KG1 (cell line): ENCODE data around the gene PRKCQ.
"Not testable (repeated sequence)": the region's sequence is repeated elsewhere in the genome, so short reads cannot be mapped to it uniquely, and the experiment has no call there.

Experiments
- DNase-seq: peaks from one replicate; lab custom pipeline; 2025; lab: John Stamatoyannopoulos, UW

PRKCQ gene

GRCh38 chr10:6492896-6493295 is 87.2 kb downstream of the PRKCQ start:
- no peak for DNase-seq

- DNase-seq, result no peak
These were observed 88.1 kb downstream of the PRKCQ start for GRCh38 chr10:6491841-6492609.

GRCh38 chr10:6490614-6491013 is 89.5 kb downstream of the PRKCQ start:
- DNase-seq, result no peak

GRCh38 chr10:6487920-6488319 is 92.2 kb downstream of the PRKCQ start:
- DNase-seq, result no peak

- DNase-seq, result no peak
These were observed 93.8 kb downstream of the PRKCQ start for GRCh38 chr10:6486309-6486708.

- DNase-seq, result no peak
These were observed 97.2 kb downstream of the PRKCQ start for GRCh38 chr10:6482737-6483357.

GRCh38 chr10:6478722-6479121 is 101.4 kb downstream of the PRKCQ start:
- DNase-seq, result no peak

GRCh38 chr10:6476989-6477388 is 103.1 kb downstream of the PRKCQ start:
- no peak for DNase-seq

- DNase-seq, result no peak
These were observed 105.2 kb downstream of the PRKCQ start for GRCh38 chr10:6474871-6475270.

GRCh38 chr10:6473901-6474370 is 106.1 kb downstream of the PRKCQ start:
- peak; percentile 36 for DNase-seq

- peak; percentile 90 for DNase-seq
These were observed 106.6 kb downstream of the PRKCQ start for GRCh38 chr10:6473430-6473829.

- not testable (repeated sequence) for DNase-seq
These were observed 107.4 kb downstream of the PRKCQ start for GRCh38 chr10:6472710-6473005.

GRCh38 chr10:6470894-6471618 is 109.0 kb downstream of the PRKCQ start:
- DNase-seq, result no peak

GRCh38 chr10:6469661-6470060 is 110.4 kb downstream of the PRKCQ start:
- no peak for DNase-seq

GRCh38 chr10:6465854-6466601 is 114.0 kb downstream of the PRKCQ start:
- DNase-seq, result no peak

- DNase-seq, result no peak
These were observed 114.6 kb downstream of the PRKCQ start for GRCh38 chr10:6465437-6465836.

GRCh38 chr10:6464862-6465430 is 115.1 kb downstream of the PRKCQ start:
- no peak for DNase-seq

- DNase-seq, result no peak
These were observed 116.7 kb downstream of the PRKCQ start for GRCh38 chr10:6463366-6463765.

- no peak for DNase-seq
These were observed 118.1 kb downstream of the PRKCQ start for GRCh38 chr10:6461961-6462360.

- no peak for DNase-seq
These were observed 119.1 kb downstream of the PRKCQ start for GRCh38 chr10:6460861-6461409.

- DNase-seq, result no peak
These were observed 121.3 kb downstream of the PRKCQ start for GRCh38 chr10:6458814-6459213.

- no peak for DNase-seq
These were observed 122.7 kb downstream of the PRKCQ start for GRCh38 chr10:6457376-6457775.
